H9 (cell line): ENCODE results near the gene CXCL13. TPM values are rescaled to one million over a fixed set of nuclear protein-coding genes. Genes with fewer than 3 reads are reported as not detected.

Source experiments
- DNase-seq: peaks from one replicate; pipeline ENCODE4 v3.0.0-alpha.2; 2017
- H2AFZ ChIP-seq: one replicate; pipeline ENCODE4 v1.6.1; 2013; ENCODE audit warnings: mild to moderate bottlenecking, low read length, control low read depth, moderate library complexity
- H2AK5ac ChIP-seq: 2 replicates; pipeline ENCODE4 v1.6.1; 2013; ENCODE audit warnings: low read length, control low read depth, mixed read lengths; ENCODE audit not compliant: insufficient read length
- H2BK120ac ChIP-seq: one replicate; pipeline ENCODE4 v1.6.1; 2013; ENCODE audit warnings: low read depth, mild to moderate bottlenecking, low read length, control low read depth, inconsistent platforms; ENCODE audit not compliant: poor library complexity, severe bottlenecking
- H2BK12ac ChIP-seq: 2 replicates; pipeline ENCODE4 v1.6.1; 2013; ENCODE audit warnings: low read length, control low read depth, mixed read lengths, low read depth; ENCODE audit not compliant: insufficient read length
- H2BK15ac ChIP-seq: 2 replicates; pipeline ENCODE4 v1.6.1; 2013; ENCODE audit warnings: low read depth, low read length, control low read depth
- H2BK20ac ChIP-seq: one replicate; pipeline ENCODE4 v1.6.1; 2013; ENCODE audit warnings: low read depth, mild to moderate bottlenecking, low read length, control low read depth, inconsistent platforms; ENCODE audit not compliant: poor library complexity, severe bottlenecking
- H2BK5ac ChIP-seq: 2 replicates; pipeline ENCODE4 v1.6.1; 2013; ENCODE audit warnings: low read length, control low read depth, mixed read lengths; ENCODE audit not compliant: insufficient read length
- H3K14ac ChIP-seq: 2 replicates; pipeline ENCODE4 v1.6.1; 2013; ENCODE audit warnings: low read length, control low read depth; ENCODE audit not compliant: insufficient read depth
- H3K18ac ChIP-seq: 2 replicates; pipeline ENCODE4 v1.6.1; 2013; ENCODE audit warnings: low read depth, mild to moderate bottlenecking, mixed read lengths, low read length, control low read depth; ENCODE audit not compliant: insufficient read length
- H3K23ac ChIP-seq: 2 replicates; pipeline ENCODE4 v1.6.1; 2013; ENCODE audit warnings: low read length, control low read depth, mixed read lengths, low read depth; ENCODE audit not compliant: insufficient read length
- H3K23me2 ChIP-seq: 2 replicates; pipeline ENCODE4 v1.6.1; 2013; ENCODE audit warnings: low read depth, mild to moderate bottlenecking, mixed read lengths, low read length, control low read depth; ENCODE audit not compliant: insufficient read length, poor library complexity, severe bottlenecking
- H3K27ac ChIP-seq: 2 replicates; pipeline ENCODE4 v1.5.1; 2013; ENCODE audit warnings: low read length, control low read depth, mixed read lengths, low read depth; ENCODE audit not compliant: insufficient read length
- H3K27me3 ChIP-seq: 2 replicates; pipeline ENCODE4 v1.6.1; 2013; ENCODE audit warnings: low read length, control low read depth, inconsistent platforms; ENCODE audit not compliant: insufficient read depth
- H3K4ac ChIP-seq: 2 replicates; pipeline ENCODE4 v1.6.1; 2013; ENCODE audit warnings: low read depth, mild to moderate bottlenecking, control low read depth, inconsistent platforms, low read length, moderate library complexity
- H3K4me1 ChIP-seq: 2 replicates; pipeline ENCODE4 v1.6.1; 2013; ENCODE audit warnings: low read length, control low read depth, inconsistent platforms; ENCODE audit not compliant: insufficient read depth
- H3K4me2 ChIP-seq: 2 replicates; pipeline ENCODE4 v1.6.1; 2013; ENCODE audit warnings: low read length, control low read depth, mixed read lengths; ENCODE audit not compliant: insufficient read length, insufficient read depth
- H3K56ac ChIP-seq: 2 replicates; pipeline ENCODE4 v1.6.1; 2013; ENCODE audit warnings: low read depth, mild to moderate bottlenecking, mixed read lengths, low read length, control low read depth; ENCODE audit not compliant: insufficient read length
- H3K79me1 ChIP-seq: 2 replicates; pipeline ENCODE4 v1.6.1; 2013; ENCODE audit warnings: low read depth, mild to moderate bottlenecking, moderate library complexity, low read length, control low read depth, inconsistent platforms; ENCODE audit not compliant: insufficient read depth, poor library complexity, severe bottlenecking
- H3K79me2 ChIP-seq: 2 replicates; pipeline ENCODE4 v1.6.1; 2013; ENCODE audit warnings: low read length, control low read depth, inconsistent platforms; ENCODE audit not compliant: insufficient read depth
- H3K9ac ChIP-seq: 2 replicates; pipeline ENCODE4 v1.6.1; 2013; ENCODE audit warnings: low read length, control low read depth, mixed read lengths; ENCODE audit not compliant: insufficient read length; ENCODE audit errors: extremely low read depth
- H3K9me3 ChIP-seq: one replicate; pipeline ENCODE4 v1.6.1; 2013; ENCODE audit warnings: low read depth, low read length, inconsistent platforms; ENCODE audit not compliant: control insufficient read depth
- H3T11ph ChIP-seq: one replicate; pipeline ENCODE4 v1.6.1; 2013; ENCODE audit warnings: mild to moderate bottlenecking, low read length, control low read depth, inconsistent platforms
- H4K20me1 ChIP-seq: one replicate; pipeline ENCODE4 v1.6.1; 2013; ENCODE audit not compliant: control insufficient read depth, insufficient read length, insufficient read depth
- H4K5ac ChIP-seq: 2 replicates; pipeline ENCODE4 v1.6.1; 2013; ENCODE audit warnings: low read depth, mild to moderate bottlenecking, mixed read lengths, low read length, control low read depth; ENCODE audit not compliant: insufficient read length
- H4K8ac ChIP-seq: replicated peaks from 2 replicates; pipeline ENCODE4 v1.6.1; 2013; ENCODE audit warnings: low read length, control low read depth, mixed read lengths, low read depth; ENCODE audit not compliant: insufficient read length
- H4K91ac ChIP-seq: 2 replicates; pipeline ENCODE4 v1.6.1; 2013; ENCODE audit warnings: low read depth, mild to moderate bottlenecking, moderate library complexity, mixed read lengths, low read length, control low read depth; ENCODE audit not compliant: insufficient read length
- H3K27ac Mint-ChIP-seq, 3 experiments: 2 replicates in 2 of 3; 3 replicates in 1 of 3; pipeline ENCODE4 v1.8.0; 2020 to 2021; ENCODE audit warnings: mixed read lengths in 3 of 3, mild to moderate bottlenecking in 1 of 3, moderate library complexity in 1 of 3
- H3K27me3 Mint-ChIP-seq: 2 replicates; pipeline ENCODE4 v1.8.0; 2021; ENCODE audit warnings: low read depth, mild to moderate bottlenecking, moderate library complexity, mixed read lengths
- H3K36me3 Mint-ChIP-seq, 3 experiments: 2 replicates in 2 of 3; 3 replicates in 1 of 3; pipeline ENCODE4 v1.8.0; 2020 to 2021; ENCODE audit warnings: low read depth in 3 of 3, mixed read lengths in 3 of 3; ENCODE audit not compliant: insufficient read depth in 1 of 3
- H3K4me1 Mint-ChIP-seq, 2 experiments: 2 replicates each; pipeline ENCODE4 v1.8.0; 2020; ENCODE audit warnings: mixed read lengths in 2 of 2
- H3K4me3 Mint-ChIP-seq, 2 experiments: 2 replicates in 1 of 2; 3 replicates in 1 of 2; pipeline ENCODE4 v1.8.0; 2020 to 2021; ENCODE audit warnings: mild to moderate bottlenecking in 2 of 2, mixed read lengths in 2 of 2, moderate library complexity in 1 of 2
- H3K9me3 Mint-ChIP-seq, 2 experiments: 2 replicates in 1 of 2; 3 replicates in 1 of 2; pipeline ENCODE4 v1.8.0; 2020; ENCODE audit warnings: mild to moderate bottlenecking in 2 of 2, mixed read lengths in 2 of 2, moderate library complexity in 1 of 2
- CTCF ChIP-seq: fragments of 200-600 bp; sonication (generic); conservative IDR thresholded peaks from 3 replicates; pipeline ENCODE4 v1.8.0; 2021; ENCODE audit warnings: antibody characterized with exemption, mild to moderate bottlenecking
- WGBS: extraction: QIAGEN DNeasy Blood & Tissue Kit; methylation state at CpG from one replicate; pipeline ENCODE4 v1.1.7; 2013; ENCODE audit warnings: missing lambda C conversion rate, low lambda C conversion rate, mixed read lengths; ENCODE audit not compliant: insufficient read length; ENCODE audit errors: extremely low coverage; 5-methylcytosine and 5-hydroxymethylcytosine counted together
- total RNA-seq: library from RNA; stranded (reverse); gene quantifications from 2 replicates; pipeline ENCODE4 v1.2.1, GENCODE V29; 2021

The CXCL13 gene
- total RNA-seq, 1 experiment from 2014 or later: not detected

- no peak overlapping the region for H3K14ac ChIP-seq
- no peak overlapping the region for H2BK12ac ChIP-seq
- DNase-seq: no peak
- no peak overlapping the region for H2AK5ac ChIP-seq
- no peak overlapping the region for H2BK15ac ChIP-seq
- H3K4me1 ChIP-seq: no peaks in the 10 kb centered on the region
- H3K4me1 Mint-ChIP-seq: peaks cover 0 to 2% of the 10 kb centered on the region in 2 experiments; a peak in 1 of 4 replicates
- no peak overlapping the region for H3K4ac ChIP-seq
- no peak overlapping the region for H3K9ac ChIP-seq
- H3K4me3 Mint-ChIP-seq: no peak overlapping the region
- WGBS: no CpG with 5 or more reads among the region's 2 CpGs
- no peaks in the 10 kb centered on the region for H3K79me2 ChIP-seq
- H3K18ac ChIP-seq: no peak overlapping the region
- no peak overlapping the region for H2AFZ ChIP-seq
- no peak overlapping the region for H3K27ac ChIP-seq
- no peaks in the 10 kb centered on the region for H3K79me1 ChIP-seq
- peaks cover 3 to 7% of the 10 kb centered on the region in 2 experiments; a peak in 4 of 5 replicates for H3K9me3 Mint-ChIP-seq
- no peak overlapping the region for H2BK20ac ChIP-seq
- no peak overlapping the region for H4K5ac ChIP-seq
- H2BK120ac ChIP-seq: no peak overlapping the region
- no peaks in the 10 kb centered on the region for H4K20me1 ChIP-seq
- no peak overlapping the region for H3K56ac ChIP-seq
- no peak overlapping the region for H4K8ac ChIP-seq
- H3K27ac Mint-ChIP-seq: no peak overlapping the region
- H3K36me3 Mint-ChIP-seq: no peaks in the 10 kb centered on the region
- H4K91ac ChIP-seq: no peak overlapping the region
- no peak overlapping the region for H3K4me2 ChIP-seq
- no peak overlapping the region for H3K23ac ChIP-seq
- no peak overlapping the region for H3T11ph ChIP-seq
- H3K27me3 ChIP-seq: no peaks in the 10 kb centered on the region
- no peaks in the 10 kb centered on the region for H3K23me2 ChIP-seq
- TF ChIP-seq CTCF: no peak
- no peaks in the 10 kb centered on the region; the same call in 1 of the 2 replicates for H3K27me3 Mint-ChIP-seq
- no peak overlapping the region for H2BK5ac ChIP-seq
- H3K9me3 ChIP-seq: no peaks in the 10 kb centered on the region
These were observed 23.5 kb upstream of the CXCL13 start for GRCh38 chr4:77582156-77582555.
